Mammary epithelial cell (primary cell): Measurements from ENCODE around the gene AAGAB.

Source experiments
- EZH2 ChIP-seq: IDR thresholded peaks from 2 replicates; pipeline ENCODE4 v1.6.1; 2012; ENCODE audit warnings: low read length, inconsistent platforms, borderline replicate concordance
- TF ChIP-seq, protein P1 (sequence below), 2 donors: IDR thresholded peaks in 1 of 2; conservative IDR thresholded peaks in 1 of 2; 2 replicates each; pipeline ENCODE4 v1.5.1; 2011 to 2012; ENCODE audit warnings: inconsistent platforms in 2 of 2, low read length in 2 of 2, mild to moderate bottlenecking in 2 of 2, control low read depth in 1 of 2, low read depth in 1 of 2; ENCODE audit not compliant: insufficient read depth in 1 of 2; ENCODE audit errors: extremely low read depth in 1 of 2

DNA sequence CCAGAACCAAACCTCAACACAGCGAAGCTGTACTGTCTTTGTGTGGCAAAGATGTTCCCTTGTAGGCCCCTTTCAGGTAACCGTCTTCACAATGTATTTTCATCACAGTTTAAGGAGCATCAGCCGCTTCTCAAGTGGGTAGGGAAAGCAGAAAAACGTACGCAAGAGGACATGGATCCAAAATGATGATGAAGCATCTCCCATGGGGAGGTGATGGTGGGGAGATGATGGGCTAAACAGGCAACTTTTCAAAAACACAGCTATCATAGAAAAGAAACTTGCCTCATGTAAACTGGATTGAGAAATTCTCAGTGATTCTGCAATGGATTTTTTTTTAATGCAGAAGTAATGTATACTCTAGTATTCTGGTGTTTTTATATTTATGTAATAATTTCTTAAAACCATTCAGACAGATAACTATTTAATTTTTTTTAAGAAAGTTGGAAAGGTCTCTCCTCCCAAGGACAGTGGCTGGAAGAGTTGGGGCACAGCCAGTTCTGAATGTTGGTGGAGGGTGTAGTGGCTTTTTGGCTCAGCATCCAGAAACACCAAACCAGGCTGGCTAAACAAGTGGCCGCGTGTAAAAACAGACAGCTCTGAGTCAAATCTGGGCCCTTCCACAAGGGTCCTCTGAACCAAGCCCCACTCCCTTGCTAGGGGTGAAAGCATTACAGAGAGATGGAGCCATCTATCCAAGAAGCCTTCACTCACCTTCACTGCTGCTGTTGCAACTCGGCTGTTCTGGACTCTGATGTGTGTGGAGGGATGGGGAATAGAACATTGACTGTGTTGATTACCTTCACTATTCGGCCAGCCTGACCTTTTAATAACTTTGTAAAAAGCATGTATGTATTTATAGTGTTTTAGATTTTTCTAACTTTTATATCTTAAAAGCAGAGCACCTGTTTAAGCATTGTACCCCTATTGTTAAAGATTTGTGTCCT, 60.0 kb downstream of the AAGAB start:
- TF ChIP-seq, protein P1, sequence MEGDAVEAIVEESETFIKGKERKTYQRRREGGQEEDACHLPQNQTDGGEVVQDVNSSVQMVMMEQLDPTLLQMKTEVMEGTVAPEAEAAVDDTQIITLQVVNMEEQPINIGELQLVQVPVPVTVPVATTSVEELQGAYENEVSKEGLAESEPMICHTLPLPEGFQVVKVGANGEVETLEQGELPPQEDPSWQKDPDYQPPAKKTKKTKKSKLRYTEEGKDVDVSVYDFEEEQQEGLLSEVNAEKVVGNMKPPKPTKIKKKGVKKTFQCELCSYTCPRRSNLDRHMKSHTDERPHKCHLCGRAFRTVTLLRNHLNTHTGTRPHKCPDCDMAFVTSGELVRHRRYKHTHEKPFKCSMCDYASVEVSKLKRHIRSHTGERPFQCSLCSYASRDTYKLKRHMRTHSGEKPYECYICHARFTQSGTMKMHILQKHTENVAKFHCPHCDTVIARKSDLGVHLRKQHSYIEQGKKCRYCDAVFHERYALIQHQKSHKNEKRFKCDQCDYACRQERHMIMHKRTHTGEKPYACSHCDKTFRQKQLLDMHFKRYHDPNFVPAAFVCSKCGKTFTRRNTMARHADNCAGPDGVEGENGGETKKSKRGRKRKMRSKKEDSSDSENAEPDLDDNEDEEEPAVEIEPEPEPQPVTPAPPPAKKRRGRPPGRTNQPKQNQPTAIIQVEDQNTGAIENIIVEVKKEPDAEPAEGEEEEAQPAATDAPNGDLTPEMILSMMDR (conservative IDR thresholded peaks at IDR 0.05 in 1 of 2, IDR thresholded peaks at IDR 0.05 in 1 of 2; ENCODE audit: extremely low read depth in 1 of 2, insufficient read depth in 1 of 2, low read depth in 1 of 2, low read length in 2 of 2), result no peak
- TF ChIP-seq EZH2, result no peak
